Body of pancreas (tissue), 4 donors: ENCODE measurements around the gene HTR2A.

ENCODE experiments used
- POLR2A ChIP-seq, 3 donors: fragments of 450-650 bp; IDR thresholded peaks; one replicate each; pipeline ENCODE4 v1.6.1; 2016; ENCODE audit warnings: antibody characterized with exemption in 3 of 3, mild to moderate bottlenecking in 2 of 3
- TF ChIP-seq, protein P1 (sequence below), 7 experiments: fragments of 450-650 bp in 4 of 7; fragments of 200-600 bp in 3 of 7; sonication (generic) in 3 of 7; IDR thresholded peaks; one replicate each; pipeline ENCODE4 v1.5.1; 2016 to 2019; ENCODE audit warnings: antibody characterized with exemption in 7 of 7

GRCh38 chr13:46782066-46782465 lies 114.8 kb downstream of the HTR2A start:
- no peak for TF ChIP-seq POLR2A (IDR thresholded peaks at IDR 0.05)
- TF ChIP-seq, protein P1, sequence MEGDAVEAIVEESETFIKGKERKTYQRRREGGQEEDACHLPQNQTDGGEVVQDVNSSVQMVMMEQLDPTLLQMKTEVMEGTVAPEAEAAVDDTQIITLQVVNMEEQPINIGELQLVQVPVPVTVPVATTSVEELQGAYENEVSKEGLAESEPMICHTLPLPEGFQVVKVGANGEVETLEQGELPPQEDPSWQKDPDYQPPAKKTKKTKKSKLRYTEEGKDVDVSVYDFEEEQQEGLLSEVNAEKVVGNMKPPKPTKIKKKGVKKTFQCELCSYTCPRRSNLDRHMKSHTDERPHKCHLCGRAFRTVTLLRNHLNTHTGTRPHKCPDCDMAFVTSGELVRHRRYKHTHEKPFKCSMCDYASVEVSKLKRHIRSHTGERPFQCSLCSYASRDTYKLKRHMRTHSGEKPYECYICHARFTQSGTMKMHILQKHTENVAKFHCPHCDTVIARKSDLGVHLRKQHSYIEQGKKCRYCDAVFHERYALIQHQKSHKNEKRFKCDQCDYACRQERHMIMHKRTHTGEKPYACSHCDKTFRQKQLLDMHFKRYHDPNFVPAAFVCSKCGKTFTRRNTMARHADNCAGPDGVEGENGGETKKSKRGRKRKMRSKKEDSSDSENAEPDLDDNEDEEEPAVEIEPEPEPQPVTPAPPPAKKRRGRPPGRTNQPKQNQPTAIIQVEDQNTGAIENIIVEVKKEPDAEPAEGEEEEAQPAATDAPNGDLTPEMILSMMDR (IDR thresholded peaks at IDR 0.05) = no peak
